Tibial artery (tissue), 4 donors: Measurements from ENCODE around the gene AKAP17A.

Experiments
- DNase-seq, 2 donors: peaks; one replicate each; pipeline ENCODE4 v3.0.0-alpha.2; 2019
- H3K27ac ChIP-seq, 2 donors: fragments of 200-600 bp; sonication (generic) in 1 of 2; 1 replicate in 1 of 2; 2 replicates in 1 of 2; pipeline ENCODE4 v1.5.1; 2018 to 2019; ENCODE audit warnings: mild to moderate bottlenecking in 1 of 2
- H3K27me3 ChIP-seq, 2 donors: fragments of 200-600 bp; sonication (generic) in 1 of 2; one replicate each; pipeline versions ENCODE4 v1.5.1 to v1.6.0; 2016 to 2019
- H3K36me3 ChIP-seq, 3 donors: fragments of 200-600 bp; sonication (generic) in 2 of 3; one replicate each; pipeline ENCODE4 v1.5.1; 2016 to 2019; ENCODE audit warnings: mild to moderate bottlenecking in 2 of 3
- H3K4me1 ChIP-seq, 4 donors: fragments of 200-600 bp; sonication (generic) in 2 of 4; 1 replicate in 3 of 4; 2 replicates in 1 of 4; pipeline ENCODE4 v1.5.1; 2016 to 2019
- H3K4me3 ChIP-seq, 2 donors: fragments of 200-600 bp; sonication (generic) in 1 of 2; 1 replicate in 1 of 2; 2 replicates in 1 of 2; pipeline ENCODE4 v1.5.1; 2018 to 2019; ENCODE audit warnings: mild to moderate bottlenecking in 2 of 2
- H3K9me3 ChIP-seq, 3 donors: fragments of 200-600 bp; sonication (generic) in 1 of 3; one replicate each; pipeline ENCODE4 v1.5.1; 2016 to 2019
- CTCF ChIP-seq, 2 experiments: fragments of 200-600 bp in 1 of 2; fragments of 450-650 bp in 1 of 2; IDR thresholded peaks; one replicate each; pipeline ENCODE4 v1.5.1; 2017 to 2019; ENCODE audit warnings: antibody characterized with exemption in 2 of 2, mild to moderate bottlenecking in 1 of 2, moderate library complexity in 1 of 2
- intact Hi-C: fragments of 100-400 bp; cut with DNase I; formaldehyde crosslinking; loops from one replicate; pipeline ENCODE4 v1.15.0; 2023; ENCODE audit warnings: low total_unique reads

Gene AKAP17A

GRCh38 chrX:1591863-1592469 is 562 bp downstream of the AKAP17A start:
- Histone ChIP-seq H3K4me3 (peak overlapping the region; percentile 77 to 83), H3K9me3 (no peaks in the 10 kb centered on the region), H3K27ac (peak overlapping the region; percentile 76 to 86), H3K36me3 (peaks cover 29 to 36% (median 32%) of the 10 kb centered on the region in 3 donors), H3K4me1 (peaks cover 0 to 22% (median 18%) of the 10 kb centered on the region in 4 donors), H3K27me3 (no peaks in the 10 kb centered on the region)
- no peak for DNase-seq
- intact Hi-C loops, result loop anchor here (5.0 to 10.0 kb wide), 3 partner anchors 140 to 597 kb away; partner anchors contain the start of genes ASMTL and SLC25A6
- TF ChIP-seq CTCF (IDR thresholded peaks at IDR 0.05), result no peak

GRCh38 chrX:1592470-1593142 is 1.2 kb downstream of the AKAP17A start:
- intact Hi-C loops, result loop anchor here (5.0 to 10.0 kb wide), 3 partner anchors 140 to 598 kb away; partner anchors contain the start of genes ASMTL and SLC25A6
- H3K4me1 ChIP-seq, result peaks cover 0 to 22% (median 18%) of the 10 kb centered on the region in 4 donors
- peak overlapping the region; percentile 76 to 86 for H3K27ac ChIP-seq
- no peaks in the 10 kb centered on the region for H3K9me3 ChIP-seq
- H3K27me3 ChIP-seq, result no peaks in the 10 kb centered on the region
- DNase-seq, result no peak
- no peak for TF ChIP-seq CTCF (IDR thresholded peaks at IDR 0.05)
- peak overlapping the region; percentile 77 to 83 for H3K4me3 ChIP-seq
- peaks cover 35 to 42% (median 39%) of the 10 kb centered on the region in 3 donors for H3K36me3 ChIP-seq

GRCh38 chrX:1593286-1594271 is 2.2 kb downstream of the AKAP17A start:
- Histone ChIP-seq H3K27me3 (no peaks in the 10 kb centered on the region), H3K4me3 (peak overlapping the region in 1 of 2 donors; percentile 83), H3K27ac (no peak overlapping the region), H3K9me3 (no peaks in the 10 kb centered on the region), H3K36me3 (peaks cover 42 to 52% (median 49%) of the 10 kb centered on the region in 3 donors), H3K4me1 (peaks cover 0 to 22% (median 18%) of the 10 kb centered on the region in 4 donors)
- TF ChIP-seq CTCF (IDR thresholded peaks at IDR 0.05), result no peak
- DNase-seq, result no peak
- intact Hi-C loops, result loop anchor here (5.0 to 10.0 kb wide), 3 partner anchors 141 to 599 kb away; partner anchors contain the start of genes ASMTL and SLC25A6

- intact Hi-C loops, result loop anchor here (10.0 kb wide), 2 partner anchors 201 to 601 kb away; partner anchors contain the start of gene SLC25A6
- no peak for DNase-seq
These were observed 4.3 kb downstream of the AKAP17A start for GRCh38 chrX:1595711-1596060.

More at GRCh38 chrX:1595711-1596060, 4.3 kb downstream of the AKAP17A start:
- no peaks in the 10 kb centered on the region for H3K27me3 ChIP-seq
- no peak for TF ChIP-seq CTCF (IDR thresholded peaks at IDR 0.05)
- H3K9me3 ChIP-seq, result no peaks in the 10 kb centered on the region
- H3K27ac ChIP-seq, result no peak overlapping the region
- no peak overlapping the region for H3K4me3 ChIP-seq
- peaks cover 0 to 22% (median 18%) of the 10 kb centered on the region in 4 donors for H3K4me1 ChIP-seq
- H3K36me3 ChIP-seq, result peaks cover 64 to 73% (median 70%) of the 10 kb centered on the region in 3 donors
